GM18870 (cell line): ENCODE results near the gene DCHS2.
"Not testable (repeated sequence)": the region's sequence is repeated elsewhere in the genome, so short reads cannot be mapped to it uniquely, and the experiment has no call there.

Source experiments
- ATAC-seq: cut with Tn5 transposase; IDR thresholded peaks from one replicate; pipeline ENCODE4 v1.9.1; 2021; ENCODE audit warnings: moderate library complexity; ENCODE audit not compliant: unreplicated experiment

The DCHS2 gene

GRCh38 chr4:154230091-154230490 lies 261.5 kb downstream of the DCHS2 start:
- ATAC-seq = no peak

- ATAC-seq = no peak
Observed at GRCh38 chr4:154222875-154223274, 268.7 kb downstream of the DCHS2 start.

GRCh38 chr4:154218051-154218450 lies 273.5 kb downstream of the DCHS2 start:
- no peak for ATAC-seq

- not testable (repeated sequence) for ATAC-seq
Observed at GRCh38 chr4:154217384-154217783, 274.2 kb downstream of the DCHS2 start.

GRCh38 chr4:154211506-154211905 lies 280.1 kb downstream of the DCHS2 start:
- no peak for ATAC-seq

GRCh38 chr4:154208424-154208823 lies 283.2 kb downstream of the DCHS2 start:
- ATAC-seq = no peak

GRCh38 chr4:154205471-154205870 lies 286.1 kb downstream of the DCHS2 start:
- ATAC-seq = no peak

- no peak for ATAC-seq
Observed at GRCh38 chr4:154194649-154195048, 296.9 kb downstream of the DCHS2 start.

- ATAC-seq = no peak
Observed at GRCh38 chr4:154192585-154192984, 299.0 kb downstream of the DCHS2 start.

GRCh38 chr4:154189346-154189745 lies 302.3 kb downstream of the DCHS2 start:
- no peak for ATAC-seq

GRCh38 chr4:154186888-154187287 lies 304.7 kb downstream of the DCHS2 start:
- ATAC-seq = no peak

- ATAC-seq = no peak
Observed at GRCh38 chr4:154186035-154186434, 305.6 kb downstream of the DCHS2 start.

- no peak for ATAC-seq
Observed at GRCh38 chr4:154184238-154184637, 307.4 kb downstream of the DCHS2 start.

- no peak for ATAC-seq
Observed at GRCh38 chr4:154183264-154183663, 308.3 kb downstream of the DCHS2 start.
